A549 (cell line): ENCODE results near the gene FUT6. TPM values are rescaled to one million over a fixed set of nuclear protein-coding genes. Genes with fewer than 3 reads are reported as not detected.
A peak's percentile ranks its signal among the peaks of the same experiment; 100 is the strongest.

ENCODE experiments used
- ATAC-seq, 2 experiments: fragments of 200-7000 bp in 1 of 2; fragments of >200 bp in 1 of 2; cut with Nextera tagmentation in 1 of 2; cut with Tn5 transposase in 1 of 2; 3 replicates each; pipeline versions ENCODE4 v1.8.0 to v1.9.1; 2018 to 2020; ENCODE audit warnings: mild to moderate bottlenecking in 1 of 2, moderate library complexity in 1 of 2
- CTCF ChIA-PET: fragments of 300-600 bp; sonication (Branson Sonifier 250); formaldehyde crosslinking; extraction: SDS; loops from one replicate; lab custom pipeline; 2021; ENCODE audit warnings: antibody characterized with exemption, inconsistent platforms; lab: Yijun Ruan, JAX
- POLR2A ChIA-PET: fragments of 350-600 bp; formaldehyde crosslinking; extraction: SDS; loops from one replicate; lab custom pipeline; 2021; ENCODE audit warnings: antibody characterized with exemption, inconsistent platforms; lab: Yijun Ruan, JAX
- DNase-seq, 2 experiments: peaks; one replicate each; pipeline versions ENCODE4 v3.0.0 to v3.0.0-alpha.2; 2011 to 2016; ENCODE audit warnings: low read depth in 1 of 2, low spot score in 1 of 2
- FAIRE-seq: peaks from 2 replicates; lab custom pipeline; 2011; peaks lifted over from hg19 to GRCh38; lab: Jason Lieb, UNC
- H3K27ac ChIP-seq, 2 experiments: fragments of >200 bp; sonication (Bioruptor Twin); formaldehyde crosslinking; 3 replicates each; pipeline ENCODE4 v1.5.1; 2016 to 2017
- H3K4me1 ChIP-seq: fragments of >200 bp; sonication (Bioruptor Twin); formaldehyde crosslinking; 3 replicates; pipeline ENCODE4 v1.6.1; 2016
- H3K4me2 ChIP-seq: fragments of >200 bp; sonication (Bioruptor Twin); formaldehyde crosslinking; 3 replicates; pipeline ENCODE4 v1.6.1; 2016
- H3K4me3 ChIP-seq: fragments of >200 bp; sonication (Bioruptor Twin); formaldehyde crosslinking; 3 replicates; pipeline ENCODE4 v1.5.1; 2016
- H3K9me3 ChIP-seq: fragments of >200 bp; sonication (Bioruptor Twin); formaldehyde crosslinking; 3 replicates; pipeline ENCODE4 v1.6.1; 2016
- ATOH8 ChIP-seq: fragments of 250-450 bp; sonication (Bioruptor Pico); IDR thresholded peaks from 2 replicates; pipeline ENCODE4 v1.5.0; 2020; ENCODE audit warnings: low read depth, mild to moderate bottlenecking, moderate library complexity
- BHLHE40 ChIP-seq: IDR thresholded peaks from 2 replicates; pipeline ENCODE4 v1.6.1; 2012; ENCODE audit warnings: low read depth, low read length, inconsistent platforms
- CBX2 ChIP-seq: fragments of 200-600 bp; sonication (generic); IDR thresholded peaks from 2 replicates; pipeline ENCODE4 v1.6.1; 2016; ENCODE audit warnings: low read depth, mild to moderate bottlenecking, borderline replicate concordance
- CHD2 ChIP-seq: fragments of 150-350 bp; IDR thresholded peaks from 2 replicates; pipeline ENCODE4 v1.6.1; 2014; ENCODE audit warnings: low read length; ENCODE audit not compliant: partially characterized antibody
- E2F6 ChIP-seq: IDR thresholded peaks from 2 replicates; pipeline ENCODE4 v1.6.1; 2012; ENCODE audit warnings: low read depth, borderline replicate concordance
- EHMT2 ChIP-seq: fragments of 200-600 bp; sonication (generic); IDR thresholded peaks from 2 replicates; pipeline ENCODE4 v1.6.1; 2016; ENCODE audit warnings: antibody characterized with exemption, low read depth, mild to moderate bottlenecking, moderate library complexity
- GATA3 ChIP-seq: IDR thresholded peaks from 2 replicates; pipeline ENCODE4 v1.6.1; 2012; ENCODE audit warnings: borderline replicate concordance
- HES2 ChIP-seq: fragments of >200 bp; sonication (Bioruptor Twin); formaldehyde crosslinking; IDR thresholded peaks from 2 replicates; pipeline ENCODE4 v1.6.1; 2016
- HEYL ChIP-seq: fragments of 250-450 bp; sonication (Bioruptor Pico); IDR thresholded peaks from 2 replicates; pipeline ENCODE4 v1.8.0; 2021; ENCODE audit warnings: mild to moderate bottlenecking, moderate library complexity
- HMGXB4 ChIP-seq: fragments of 250-450 bp; sonication (Bioruptor Pico); IDR thresholded peaks from 2 replicates; pipeline ENCODE4 v1.5.0; 2021; ENCODE audit warnings: mild to moderate bottlenecking, moderate library complexity, borderline replicate concordance
- HOXB13 ChIP-seq: fragments of 250-450 bp; sonication (Bioruptor Pico); IDR thresholded peaks from 2 replicates; pipeline ENCODE4 v1.5.0; 2020; ENCODE audit warnings: low read depth, mild to moderate bottlenecking, moderate library complexity
- JUN ChIP-seq, 2 experiments: fragments of >200 bp; sonication (Bioruptor Twin); formaldehyde crosslinking; IDR thresholded peaks; 2 replicates in 1 of 2; 3 replicates in 1 of 2; pipeline ENCODE4 v1.6.1; 2016 to 2017
- KDM1A ChIP-seq: fragments of 200-600 bp; sonication (generic); IDR thresholded peaks from 2 replicates; pipeline ENCODE4 v1.6.1; 2016; ENCODE audit warnings: low read depth, mild to moderate bottlenecking
- MAX ChIP-seq: IDR thresholded peaks from 2 replicates; pipeline ENCODE4 v1.6.1; 2012
- NFE2L2 ChIP-seq: fragments of 150-350 bp; conservative IDR thresholded peaks from 2 replicates; pipeline ENCODE4 v1.6.1; 2014; ENCODE audit warnings: low read length
- NR3C1 ChIP-seq: fragments of >200 bp; sonication (Bioruptor Twin); formaldehyde crosslinking; IDR thresholded peaks from 3 replicates; pipeline ENCODE4 v1.6.1; 2017
- POLR2AphosphoS2 ChIP-seq: conservative IDR thresholded peaks from 2 replicates; pipeline ENCODE4 v1.6.1; 2012; ENCODE audit warnings: low read length, improper control_type of control experiment, inconsistent platforms
- TP53 ChIP-seq: fragments of 250-450 bp; sonication (Bioruptor Pico); IDR thresholded peaks from 2 replicates; pipeline ENCODE4 v1.5.0; 2021; ENCODE audit warnings: mild to moderate bottlenecking, moderate library complexity
- ZSCAN20 ChIP-seq: fragments of 250-450 bp; sonication (Bioruptor Pico); IDR thresholded peaks from 2 replicates; pipeline ENCODE4 v1.8.0; 2022; ENCODE audit warnings: mild to moderate bottlenecking, moderate library complexity
- WGBS: methylation state at CpG from one replicate; pipeline ENCODE4 v1.1.6; 2017; ENCODE audit errors: missing lambda C conversion rate; 5-methylcytosine and 5-hydroxymethylcytosine counted together
- polyA plus RNA-seq, 4 experiments: library from polyadenylated mRNA; depleted of rRNA in 3 of 4; stranded (reverse); fragments of >200 nt; fragmentation: RNase III in 1 of 4; extraction: RNeasy Plus Mini Kit Qiagen cat#74134 plus additional on column Dnase treatment in 1 of 4; gene quantifications; 2 replicates in 3 of 4; 3 replicates in 1 of 4; pipeline ENCODE4 v1.2.3, GENCODE V29; 2011 to 2017

FUT6 gene
- polyA plus RNA-seq, 2 of the 4 experiments (the other 2 are of a cell fraction) = not detected

GRCh38 chr19:5811117-5811516, 28.4 kb downstream of the FUT6 start:
- CTCF ChIA-PET = interaction anchor here (1.8 to 3.2 kb wide), 4 partner anchors 10 to 81 kb away, joined by 4 to 15 read pairs (median 8); no protein-coding TSS in a partner anchor
- FAIRE-seq (no peak), ATAC-seq (no peak)

GRCh38 chr19:5809469-5809868, 30.0 kb downstream of the FUT6 start:
- H3K4me3 ChIP-seq = no peak overlapping the region
- 63% methylated on average over 10 of the region's 10 CpGs for WGBS
- no peak for TF ChIP-seq JUN (IDR thresholded peaks at IDR 0.05)
- no peak for TF ChIP-seq BHLHE40
- TF ChIP-seq CHD2 = no peak
- TF ChIP-seq HEYL (CRISPR knock-in tag) = no peak
- no peak for TF ChIP-seq POLR2AphosphoS2
- ATAC-seq = no peak
- no peak for DNase-seq
- POLR2A ChIA-PET = interaction anchor here (0.7 to 0.9 kb wide), 2 partner anchors 18 to 214 kb away, joined by 4 to 6 read pairs; no protein-coding TSS in a partner anchor
- no peak overlapping the region for H3K4me2 ChIP-seq
- peak overlapping the region; percentile 5 to 39; a peak in 1 of 6 replicates for H3K27ac ChIP-seq
- no peak for FAIRE-seq
- CTCF ChIA-PET = interaction anchor here (0.7 to 3.5 kb wide), 3 partner anchors 14 to 82 kb away, joined by 3 to 25 read pairs (median 16); no protein-coding TSS in a partner anchor
- no peaks in the 10 kb centered on the region for H3K9me3 ChIP-seq
- H3K4me1 ChIP-seq = peaks cover 6% of the 10 kb centered on the region; the same call in 2 of the 3 replicates

More at GRCh38 chr19:5811117-5811516, 28.4 kb downstream of the FUT6 start:
- Histone ChIP-seq H3K27ac (no peak overlapping the region), H3K4me2 (no peak overlapping the region), H3K9me3 (no peaks in the 10 kb centered on the region), H3K4me3 (no peak overlapping the region), H3K4me1 (no peaks in the 10 kb centered on the region)
- WGBS = 85% methylated on average over 4 of the region's 4 CpGs
- no peak for TF ChIP-seq KDM1A
- TF ChIP-seq HES2 = no peak
- TF ChIP-seq CBX2 = no peak
- TF ChIP-seq ZSCAN20 = no peak
- no peak for TF ChIP-seq TP53 (CRISPR knock-in tag)
- POLR2A ChIA-PET = no interaction called here
- DNase-seq = no peak

- Histone ChIP-seq H3K27ac (peak overlapping the region; percentile 5 to 39; a peak in 1 of 6 replicates), H3K4me3 (no peak overlapping the region), H3K4me2 (no peak overlapping the region), H3K4me1 (peaks cover 9% of the 10 kb centered on the region; the same call in 2 of the 3 replicates), H3K9me3 (no peaks in the 10 kb centered on the region)
- FAIRE-seq (no peak), ATAC-seq (no peak), DNase-seq (no peak)
- CTCF ChIA-PET = interaction anchor here (0.6 to 3.5 kb wide), 5 partner anchors 11 to 82 kb away, joined by 3 to 25 read pairs (median 5); no protein-coding TSS in a partner anchor
- 76% methylated on average over 9 of the region's 9 CpGs for WGBS
- TF ChIP-seq HOXB13 (no peak), EHMT2 (no peak), MAX (no peak), HEYL (CRISPR knock-in tag) (no peak), HMGXB4 (no peak), GATA3 (no peak), NR3C1 (no peak), CBX2 (no peak), ATOH8 (CRISPR knock-in tag) (no peak), E2F6 (no peak), NFE2L2 (no peak), TP53 (CRISPR knock-in tag) (no peak)
- POLR2A ChIA-PET = interaction anchor here (0.9 to 1.7 kb wide), 2 partner anchors 19 kb away, joined by 4 to 7 read pairs; no protein-coding TSS in a partner anchor
Observed at GRCh38 chr19:5809053-5809452, 30.4 kb downstream of the FUT6 start.
